Panc1 (cell line): ENCODE data around the gene ZNF324. TPM values are rescaled to one million over a fixed set of nuclear protein-coding genes. Genes with fewer than 3 reads are reported as not detected.
A peak's percentile ranks its signal among the peaks of the same experiment; 100 is the strongest.

ENCODE experiments used
- ATAC-seq: fragments of 200-7000 bp; cut with Tn5 transposase; 2 replicates; pipeline ENCODE4 v1.9.1; 2020; ENCODE audit warnings: mild to moderate bottlenecking, moderate library complexity
- BruUV-seq: library from RNA; stranded (reverse); fragments of 400-500 nt; replicated peaks from 2 replicates; lab custom pipeline; 2021; lab: Mats Ljungman, UMichigan
- CTCF ChIA-PET: fragments of 300-600 bp; sonication (Branson Sonifier 250); formaldehyde crosslinking; loops from one replicate; lab custom pipeline; 2022; ENCODE audit warnings: antibody characterized with exemption; lab: Charles Lee
- POLR2A ChIA-PET: fragments of 300-600 bp; sonication (Branson Sonifier 250); formaldehyde crosslinking; loops from one replicate; lab custom pipeline; 2022; ENCODE audit warnings: antibody characterized with exemption; lab: Charles Lee
- DNase-seq: peaks from one replicate; pipeline ENCODE4 v3.0.0-alpha.2; 2010; ENCODE audit warnings: low read depth, low spot score
- H3K27ac ChIP-seq: 2 replicates; pipeline ENCODE4 v1.5.1; 2011; ENCODE audit warnings: mild to moderate bottlenecking, low read length, inconsistent platforms
- H3K27me3 ChIP-seq: fragments of 200-500 bp; sonication (Bioruptor generic); 2 replicates; pipeline ENCODE4 v1.6.0; 2014; ENCODE audit warnings: low read length, inconsistent platforms; ENCODE audit not compliant: control insufficient read depth, insufficient read depth
- H3K36me3 ChIP-seq: fragments of 200-500 bp; sonication (Bioruptor generic); 2 replicates; pipeline ENCODE4 v1.5.1; 2014; ENCODE audit warnings: inconsistent platforms, mild to moderate bottlenecking, low read length, moderate library complexity; ENCODE audit not compliant: control insufficient read depth, insufficient read depth
- H3K4me1 ChIP-seq: 2 replicates; pipeline ENCODE4 v1.5.1; 2011; ENCODE audit warnings: inconsistent platforms, mild to moderate bottlenecking, low read length, moderate library complexity; ENCODE audit not compliant: control insufficient read depth, insufficient read depth
- H3K4me3 ChIP-seq, 2 experiments: 2 replicates each; pipeline ENCODE4 v1.5.1; 2011 to 2012; ENCODE audit warnings: low read depth in 2 of 2, low read length in 2 of 2, mild to moderate bottlenecking in 2 of 2, inconsistent platforms in 1 of 2, moderate library complexity in 1 of 2
- H3K9me3 ChIP-seq: fragments of 200-500 bp; sonication (Bioruptor generic); 2 replicates; pipeline ENCODE4 v1.5.1; 2014; ENCODE audit warnings: low read depth, mild to moderate bottlenecking, inconsistent platforms, low read length, moderate library complexity; ENCODE audit not compliant: control insufficient read depth, insufficient read depth
- POLR2AphosphoS5 ChIP-seq: IDR thresholded peaks from 2 replicates; pipeline ENCODE4 v1.6.1; 2012; ENCODE audit warnings: mild to moderate bottlenecking, low read depth, low read length, moderate library complexity
- SIN3A ChIP-seq: IDR thresholded peaks from 2 replicates; pipeline ENCODE4 v1.6.1; 2012; ENCODE audit warnings: low read depth, mild to moderate bottlenecking, low read length, moderate library complexity, borderline replicate concordance; ENCODE audit not compliant: insufficient read depth
- TCF7L2 ChIP-seq: IDR thresholded peaks from 2 replicates; pipeline ENCODE4 v1.6.1; 2011; ENCODE audit warnings: mild to moderate bottlenecking, low read depth, low read length, inconsistent platforms
- in situ Hi-C: cut with HindIII; loops from 2 replicates; pipeline ENCODE4 v1.10.0; 2016; ENCODE audit warnings: low sequenced_read_pairs, low pct_unique_long_range_greater_than_20kb
- intact Hi-C: fragments of 100-400 bp; cut with micrococcal nuclease; formaldehyde crosslinking; loops from one replicate; pipeline ENCODE4 v1.10.0; 2022; ENCODE audit not compliant: unreplicated experiment
- total RNA-seq: library from RNA; stranded (reverse); gene quantifications from one replicate; pipeline ENCODE4 v1.2.1, GENCODE V29; 2021; ENCODE audit not compliant: unreplicated experiment
- TF ChIP-seq, protein P1 (sequence below), 2 experiments: IDR thresholded peaks; 2 replicates each; pipeline ENCODE4 v1.6.1; 2011 to 2012; ENCODE audit warnings: low read depth in 2 of 2, control low read depth in 1 of 2, low read length in 1 of 2, mild to moderate bottlenecking in 1 of 2, moderate library complexity in 1 of 2; ENCODE audit not compliant: insufficient read depth in 1 of 2
- TF ChIP-seq, protein P2 (sequence below): fragments of 450-650 bp; IDR thresholded peaks from 2 replicates; pipeline ENCODE4 v1.5.1; 2017; ENCODE audit warnings: mild to moderate bottlenecking

ZNF324 gene
- total RNA-seq, 1 experiment from 2014 or later = 12.8 TPM

DNA sequence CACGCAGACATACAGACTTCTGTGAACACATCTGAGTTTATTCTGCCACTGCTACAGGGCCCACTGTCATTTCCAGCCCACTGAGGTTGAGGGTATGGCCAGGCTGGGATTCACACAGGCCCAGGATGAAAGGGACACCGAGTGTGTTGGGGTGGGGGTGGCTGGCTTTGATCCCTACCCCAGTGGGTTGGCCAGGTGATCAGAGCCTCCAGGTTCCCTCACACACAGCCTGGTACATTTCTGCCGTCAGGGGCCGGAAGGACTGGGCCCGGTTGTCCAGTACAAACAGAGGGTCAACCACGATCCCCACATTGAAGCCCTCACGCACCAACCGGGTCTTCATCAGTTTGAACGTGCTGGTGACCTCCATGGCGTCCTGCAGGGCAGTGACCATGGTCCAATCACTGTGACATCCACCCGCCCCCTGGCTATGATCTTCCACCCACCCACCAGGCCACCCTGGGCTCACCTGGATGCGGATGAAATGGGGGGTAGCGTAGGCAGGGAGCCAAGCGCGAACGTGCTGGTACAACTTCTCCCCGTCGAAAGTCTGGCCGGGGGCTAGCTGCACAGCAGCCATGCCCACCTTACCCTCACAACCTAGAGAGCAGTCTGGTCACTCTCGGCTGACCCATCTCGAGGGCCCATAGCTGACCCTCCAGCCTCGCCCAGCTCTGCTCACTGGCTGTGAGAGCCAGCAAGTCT is 31.6 kb downstream of the ZNF324 start:
- H3K36me3 ChIP-seq = peaks cover 3% of the 10 kb centered on the region; the same call in 1 of the 2 replicates
- CTCF ChIA-PET = no interaction called here
- no peaks in the 10 kb centered on the region for H3K9me3 ChIP-seq
- no TSS peak for BruUV-seq
- TF ChIP-seq POLR2AphosphoS5 (no peak), SIN3A (no peak), TCF7L2 (no peak)
- TF ChIP-seq, protein P1, sequence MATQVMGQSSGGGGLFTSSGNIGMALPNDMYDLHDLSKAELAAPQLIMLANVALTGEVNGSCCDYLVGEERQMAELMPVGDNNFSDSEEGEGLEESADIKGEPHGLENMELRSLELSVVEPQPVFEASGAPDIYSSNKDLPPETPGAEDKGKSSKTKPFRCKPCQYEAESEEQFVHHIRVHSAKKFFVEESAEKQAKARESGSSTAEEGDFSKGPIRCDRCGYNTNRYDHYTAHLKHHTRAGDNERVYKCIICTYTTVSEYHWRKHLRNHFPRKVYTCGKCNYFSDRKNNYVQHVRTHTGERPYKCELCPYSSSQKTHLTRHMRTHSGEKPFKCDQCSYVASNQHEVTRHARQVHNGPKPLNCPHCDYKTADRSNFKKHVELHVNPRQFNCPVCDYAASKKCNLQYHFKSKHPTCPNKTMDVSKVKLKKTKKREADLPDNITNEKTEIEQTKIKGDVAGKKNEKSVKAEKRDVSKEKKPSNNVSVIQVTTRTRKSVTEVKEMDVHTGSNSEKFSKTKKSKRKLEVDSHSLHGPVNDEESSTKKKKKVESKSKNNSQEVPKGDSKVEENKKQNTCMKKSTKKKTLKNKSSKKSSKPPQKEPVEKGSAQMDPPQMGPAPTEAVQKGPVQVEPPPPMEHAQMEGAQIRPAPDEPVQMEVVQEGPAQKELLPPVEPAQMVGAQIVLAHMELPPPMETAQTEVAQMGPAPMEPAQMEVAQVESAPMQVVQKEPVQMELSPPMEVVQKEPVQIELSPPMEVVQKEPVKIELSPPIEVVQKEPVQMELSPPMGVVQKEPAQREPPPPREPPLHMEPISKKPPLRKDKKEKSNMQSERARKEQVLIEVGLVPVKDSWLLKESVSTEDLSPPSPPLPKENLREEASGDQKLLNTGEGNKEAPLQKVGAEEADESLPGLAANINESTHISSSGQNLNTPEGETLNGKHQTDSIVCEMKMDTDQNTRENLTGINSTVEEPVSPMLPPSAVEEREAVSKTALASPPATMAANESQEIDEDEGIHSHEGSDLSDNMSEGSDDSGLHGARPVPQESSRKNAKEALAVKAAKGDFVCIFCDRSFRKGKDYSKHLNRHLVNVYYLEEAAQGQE (IDR thresholded peaks at IDR 0.05; ENCODE audit: insufficient read depth in 1 of 2, low read depth in 2 of 2, low read length in 1 of 2) = no peak
- TF ChIP-seq, protein P2, sequence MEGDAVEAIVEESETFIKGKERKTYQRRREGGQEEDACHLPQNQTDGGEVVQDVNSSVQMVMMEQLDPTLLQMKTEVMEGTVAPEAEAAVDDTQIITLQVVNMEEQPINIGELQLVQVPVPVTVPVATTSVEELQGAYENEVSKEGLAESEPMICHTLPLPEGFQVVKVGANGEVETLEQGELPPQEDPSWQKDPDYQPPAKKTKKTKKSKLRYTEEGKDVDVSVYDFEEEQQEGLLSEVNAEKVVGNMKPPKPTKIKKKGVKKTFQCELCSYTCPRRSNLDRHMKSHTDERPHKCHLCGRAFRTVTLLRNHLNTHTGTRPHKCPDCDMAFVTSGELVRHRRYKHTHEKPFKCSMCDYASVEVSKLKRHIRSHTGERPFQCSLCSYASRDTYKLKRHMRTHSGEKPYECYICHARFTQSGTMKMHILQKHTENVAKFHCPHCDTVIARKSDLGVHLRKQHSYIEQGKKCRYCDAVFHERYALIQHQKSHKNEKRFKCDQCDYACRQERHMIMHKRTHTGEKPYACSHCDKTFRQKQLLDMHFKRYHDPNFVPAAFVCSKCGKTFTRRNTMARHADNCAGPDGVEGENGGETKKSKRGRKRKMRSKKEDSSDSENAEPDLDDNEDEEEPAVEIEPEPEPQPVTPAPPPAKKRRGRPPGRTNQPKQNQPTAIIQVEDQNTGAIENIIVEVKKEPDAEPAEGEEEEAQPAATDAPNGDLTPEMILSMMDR = no peak
- H3K27ac ChIP-seq = peak overlapping the region; percentile 85
- no peaks in the 10 kb centered on the region for H3K27me3 ChIP-seq
- ATAC-seq (no peak; the same call in 1 of the 2 replicates), DNase-seq (no peak)
- H3K4me3 ChIP-seq = peak overlapping the region; percentile 65 to 83
- H3K4me1 ChIP-seq = peaks cover 6% of the 10 kb centered on the region; the same call in 1 of the 2 replicates
- POLR2A ChIA-PET = interaction anchor here (1.0 kb wide), 1 partner anchor 10 kb away, joined by 3 read pairs; no protein-coding TSS in a partner anchor
- intact Hi-C loops (no loop called here), in situ Hi-C loops (no loop called here)

DNA sequence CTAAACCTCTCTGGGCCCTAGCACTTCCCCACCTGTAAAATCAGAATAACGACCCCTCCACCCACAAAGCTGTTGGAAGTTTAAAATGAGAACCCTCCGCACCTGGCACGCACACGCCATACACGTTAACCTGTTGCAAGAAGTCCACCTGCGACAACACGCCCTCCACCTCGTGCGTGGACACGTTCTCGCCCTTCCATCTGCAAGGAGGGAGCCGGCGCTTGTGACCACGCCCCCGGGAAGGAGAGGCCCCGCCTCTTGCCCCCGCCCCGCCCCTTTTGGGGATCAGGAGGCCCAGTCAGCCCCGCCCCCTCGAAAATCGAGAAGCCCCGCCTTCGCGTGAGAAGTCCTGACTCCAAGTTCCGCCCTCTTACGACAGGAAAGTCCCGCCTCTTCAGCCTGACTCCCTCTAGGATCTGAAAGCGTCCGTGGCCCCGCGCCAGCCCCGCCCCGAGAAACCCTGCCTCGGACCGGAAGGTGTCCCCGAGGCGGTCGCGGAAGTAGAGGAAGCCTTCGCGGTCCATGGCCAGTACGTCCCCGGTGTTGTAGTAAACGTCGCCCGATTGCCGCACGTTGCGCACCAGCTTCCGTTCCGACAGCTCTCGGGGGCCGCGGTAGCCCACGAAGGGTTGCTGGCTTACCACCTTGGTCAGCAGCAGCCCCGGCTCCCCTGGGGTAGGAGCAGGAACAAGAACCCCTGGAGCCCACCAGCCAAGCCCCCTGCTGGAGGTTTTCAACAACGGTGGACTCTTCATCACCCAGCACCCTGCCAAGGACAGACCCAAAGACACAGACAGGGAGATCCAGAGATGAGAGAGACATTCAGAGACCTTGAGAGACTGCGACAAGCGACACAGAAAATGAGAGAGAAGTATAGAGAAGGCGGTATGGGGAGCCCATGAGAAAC is 32.4 kb downstream of the ZNF324 start:
- BruUV-seq = no TSS peak
- peak overlapping the region; percentile 65 to 83 for H3K4me3 ChIP-seq
- ChIA-PET POLR2A (interaction anchor here (1.0 kb wide), 1 partner anchor 9 kb away, joined by 3 read pairs; no protein-coding TSS in a partner anchor), CTCF (no interaction called here)
- peak overlapping the region; percentile 98 for H3K27ac ChIP-seq
- in situ Hi-C loops (no loop called here), intact Hi-C loops (no loop called here)
- DNase-seq = peak; percentile 89
- no peaks in the 10 kb centered on the region for H3K27me3 ChIP-seq
- peaks cover 6% of the 10 kb centered on the region; the same call in 1 of the 2 replicates for H3K4me1 ChIP-seq
- peaks cover 3% of the 10 kb centered on the region; the same call in 1 of the 2 replicates for H3K36me3 ChIP-seq
- TF ChIP-seq, protein P2 = no peak
- TF ChIP-seq, protein P1 (IDR thresholded peaks at IDR 0.05; ENCODE audit: insufficient read depth in 1 of 2, low read depth in 2 of 2, low read length in 1 of 2) = peak in 1 of 2 experiments; percentile 67; a peak in 1 of 4 replicates
- TF ChIP-seq POLR2AphosphoS5 = peak; percentile 88
- no peaks in the 10 kb centered on the region for H3K9me3 ChIP-seq
- ATAC-seq = peak; percentile 99
